Neutrophil (primary cell): Measurements from ENCODE around the gene APOC3.
"Not testable (repeated sequence)": the region's sequence is repeated elsewhere in the genome, so short reads cannot be mapped to it uniquely, and the experiment has no call there.

ENCODE experiments used
- H3K27ac ChIP-seq: fragments of 200-600 bp; sonication (generic); 2 replicates; pipeline ENCODE4 v1.5.1; 2016; ENCODE audit warnings: mild to moderate bottlenecking, moderate library complexity
- H3K27me3 ChIP-seq: fragments of 200-600 bp; sonication (generic); 2 replicates; pipeline ENCODE4 v1.6.0; 2016; ENCODE audit warnings: mild to moderate bottlenecking
- H3K36me3 ChIP-seq: fragments of 200-600 bp; sonication (generic); 2 replicates; pipeline ENCODE4 v1.5.1; 2017
- H3K4me1 ChIP-seq, 2 experiments: fragments of 200-600 bp in 1 of 2; sonication (generic) in 1 of 2; 1 replicate in 1 of 2; 2 replicates in 1 of 2; pipeline versions ENCODE4 v1.5.1 to v1.6.1; 2013 to 2016; ENCODE audit warnings: low read depth in 1 of 2, low read length in 1 of 2, mild to moderate bottlenecking in 1 of 2, moderate library complexity in 1 of 2; ENCODE audit not compliant: control insufficient read depth in 1 of 2, insufficient read depth in 1 of 2
- H3K4me3 ChIP-seq, 2 experiments: fragments of 200-600 bp in 1 of 2; sonication (generic) in 1 of 2; 1 replicate in 1 of 2; 2 replicates in 1 of 2; pipeline ENCODE4 v1.5.1; 2013 to 2016; ENCODE audit warnings: low read depth in 1 of 2, low read length in 1 of 2, mild to moderate bottlenecking in 1 of 2, moderate library complexity in 1 of 2
- H3K9me3 ChIP-seq: fragments of 200-600 bp; sonication (generic); 2 replicates; pipeline ENCODE4 v1.5.1; 2016
- TF ChIP-seq, protein P1 (sequence below): fragments of 200-600 bp; sonication (generic); IDR thresholded peaks from 2 replicates; pipeline ENCODE4 v1.5.1; 2016; ENCODE audit warnings: antibody characterized with exemption

The APOC3 gene

DNA sequence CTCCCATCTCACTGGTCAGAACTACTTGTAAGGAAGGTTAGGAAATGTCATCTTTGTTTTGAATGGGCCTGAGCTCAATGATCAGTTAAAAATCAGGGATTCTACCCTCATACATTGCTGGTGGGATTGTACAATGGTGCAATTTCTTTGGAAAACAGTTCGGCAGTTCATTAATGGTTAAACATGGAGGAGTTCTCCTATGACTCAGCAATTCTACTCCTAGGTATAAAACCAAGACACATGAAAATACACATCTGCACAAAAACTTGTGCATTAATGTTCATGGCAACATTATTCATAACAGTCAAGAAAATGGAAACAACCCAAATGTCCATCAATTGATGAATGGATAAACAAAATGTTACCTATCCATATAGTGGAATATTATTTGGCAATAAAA, 33.2 kb upstream of the APOC3 start:
- no peaks in the 10 kb centered on the region for H3K36me3 ChIP-seq
- H3K27me3 ChIP-seq, result no peaks in the 10 kb centered on the region
- peaks cover under 1% of the 10 kb centered on the region in 2 experiments for H3K4me1 ChIP-seq
- no peak overlapping the region for H3K27ac ChIP-seq
- no peak overlapping the region for H3K4me3 ChIP-seq
- TF ChIP-seq, protein P1, sequence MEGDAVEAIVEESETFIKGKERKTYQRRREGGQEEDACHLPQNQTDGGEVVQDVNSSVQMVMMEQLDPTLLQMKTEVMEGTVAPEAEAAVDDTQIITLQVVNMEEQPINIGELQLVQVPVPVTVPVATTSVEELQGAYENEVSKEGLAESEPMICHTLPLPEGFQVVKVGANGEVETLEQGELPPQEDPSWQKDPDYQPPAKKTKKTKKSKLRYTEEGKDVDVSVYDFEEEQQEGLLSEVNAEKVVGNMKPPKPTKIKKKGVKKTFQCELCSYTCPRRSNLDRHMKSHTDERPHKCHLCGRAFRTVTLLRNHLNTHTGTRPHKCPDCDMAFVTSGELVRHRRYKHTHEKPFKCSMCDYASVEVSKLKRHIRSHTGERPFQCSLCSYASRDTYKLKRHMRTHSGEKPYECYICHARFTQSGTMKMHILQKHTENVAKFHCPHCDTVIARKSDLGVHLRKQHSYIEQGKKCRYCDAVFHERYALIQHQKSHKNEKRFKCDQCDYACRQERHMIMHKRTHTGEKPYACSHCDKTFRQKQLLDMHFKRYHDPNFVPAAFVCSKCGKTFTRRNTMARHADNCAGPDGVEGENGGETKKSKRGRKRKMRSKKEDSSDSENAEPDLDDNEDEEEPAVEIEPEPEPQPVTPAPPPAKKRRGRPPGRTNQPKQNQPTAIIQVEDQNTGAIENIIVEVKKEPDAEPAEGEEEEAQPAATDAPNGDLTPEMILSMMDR, result no peak
- H3K9me3 ChIP-seq, result no peaks in the 10 kb centered on the region

DNA sequence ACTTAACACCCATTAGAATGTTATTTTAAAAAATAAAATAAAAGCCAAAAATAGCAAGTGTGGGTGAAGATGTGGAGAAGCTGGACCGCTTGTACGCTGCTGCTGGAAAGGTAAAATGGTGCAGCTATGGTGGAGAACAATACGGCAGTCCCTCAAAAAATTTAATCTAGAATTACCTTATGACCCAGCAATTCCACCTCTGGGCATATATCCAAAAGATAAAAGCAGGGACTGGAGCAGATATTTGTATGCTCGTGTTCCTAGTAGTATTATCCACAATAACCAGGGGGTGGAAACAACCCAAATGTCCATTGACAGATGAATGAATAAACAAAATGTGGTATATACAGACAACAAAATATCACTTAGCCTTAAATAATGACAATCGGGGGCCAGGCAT, 31.9 kb upstream of the APOC3 start:
- Histone ChIP-seq H3K27me3 (no peaks in the 10 kb centered on the region), H3K36me3 (no peaks in the 10 kb centered on the region), H3K9me3 (no peaks in the 10 kb centered on the region), H3K4me3 (no peak overlapping the region), H3K27ac (no peak overlapping the region), H3K4me1 (no peaks in the 10 kb centered on the region)
- TF ChIP-seq, protein P1, result no peak

DNA sequence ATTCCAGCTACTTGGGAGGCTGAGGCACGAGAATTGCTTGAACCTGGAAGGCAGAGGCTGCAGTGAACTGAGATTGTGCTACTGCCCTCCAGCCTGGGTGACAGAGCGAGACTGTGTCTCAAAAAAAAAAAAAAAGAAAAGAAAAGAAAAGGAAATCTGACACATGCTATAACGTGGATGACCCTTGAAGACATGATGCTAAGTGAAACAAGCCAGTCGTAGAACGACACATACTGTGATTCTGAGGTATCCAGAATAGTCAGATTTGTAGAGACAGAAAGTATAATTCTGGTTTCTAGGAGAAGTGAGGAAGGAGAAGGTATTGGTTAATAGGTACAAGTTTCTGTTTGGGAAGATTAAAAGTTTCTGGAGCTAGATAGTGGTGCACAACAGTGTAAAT, 31.3 kb upstream of the APOC3 start:
- no peaks in the 10 kb centered on the region for H3K4me1 ChIP-seq
- H3K36me3 ChIP-seq, result no peaks in the 10 kb centered on the region
- TF ChIP-seq, protein P1, result no peak
- H3K9me3 ChIP-seq, result no peaks in the 10 kb centered on the region
- no peak overlapping the region for H3K4me3 ChIP-seq
- H3K27ac ChIP-seq, result no peak overlapping the region
- no peaks in the 10 kb centered on the region for H3K27me3 ChIP-seq

DNA sequence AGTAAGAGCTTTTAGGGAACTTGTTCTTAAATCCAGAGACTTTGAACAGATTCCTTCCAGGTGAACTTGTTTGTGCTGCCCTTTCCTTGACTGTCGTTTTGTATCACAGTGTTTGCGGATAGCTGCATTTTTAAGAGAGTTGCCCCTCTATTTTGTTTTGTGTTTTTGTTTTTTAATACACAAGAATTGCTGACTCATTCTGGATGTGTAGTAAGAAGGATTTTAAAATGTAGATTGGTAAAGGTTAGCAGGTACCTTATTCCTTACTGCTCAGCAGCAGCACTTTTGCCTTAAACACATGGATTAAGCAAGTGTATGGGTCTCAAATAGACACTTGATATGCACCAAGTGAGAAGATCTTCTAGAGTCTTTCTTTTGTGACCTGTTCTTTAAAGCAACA, 29.1 kb upstream of the APOC3 start:
- Histone ChIP-seq H3K36me3 (no peaks in the 10 kb centered on the region), H3K4me1 (no peaks in the 10 kb centered on the region), H3K9me3 (no peaks in the 10 kb centered on the region), H3K27me3 (no peaks in the 10 kb centered on the region), H3K4me3 (no peak overlapping the region), H3K27ac (no peak overlapping the region)
- TF ChIP-seq, protein P1, result no peak

DNA sequence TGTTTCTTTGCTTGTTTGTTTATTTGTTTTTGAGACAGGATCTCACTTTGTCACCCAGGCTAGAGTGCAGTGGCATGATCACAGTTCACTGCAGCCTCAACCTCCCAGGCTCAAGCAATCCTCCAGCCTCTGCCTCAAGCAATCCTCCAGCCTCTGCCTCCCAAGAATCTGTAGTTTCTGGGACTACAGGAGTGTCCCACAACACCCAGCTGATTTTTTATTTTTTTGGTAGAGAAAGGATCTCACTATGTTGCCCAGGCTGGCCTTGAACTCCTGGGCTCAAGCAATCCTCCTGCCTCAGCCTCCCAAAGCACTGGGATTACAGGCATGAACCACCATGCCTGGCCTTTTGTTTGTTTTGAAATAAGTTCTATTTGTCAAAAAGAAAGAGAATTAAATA, 28.0 kb upstream of the APOC3 start:
- H3K27ac ChIP-seq, H3K36me3 ChIP-seq, H3K27me3 ChIP-seq, H3K4me1 ChIP-seq, H3K4me3 ChIP-seq, H3K9me3 ChIP-seq: not testable (repeated sequence)

DNA sequence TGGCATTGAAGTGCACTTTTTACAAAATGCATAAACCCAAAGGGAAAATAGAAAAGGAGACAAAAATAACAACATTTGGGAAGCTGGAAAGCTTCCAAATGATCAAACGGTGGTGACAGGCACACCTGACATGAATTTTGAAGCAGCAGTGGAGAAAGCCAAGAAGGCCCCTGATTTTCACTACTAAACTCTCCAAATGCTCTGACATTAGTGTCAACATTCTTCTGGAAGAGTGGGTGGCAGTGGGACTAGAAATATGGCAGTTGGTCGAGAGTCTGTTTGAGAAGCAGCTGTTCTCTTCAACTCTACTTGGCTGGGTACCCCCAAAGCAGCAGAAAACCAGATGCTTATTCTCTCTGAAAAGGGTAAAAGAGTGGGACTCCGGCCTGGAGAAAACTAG, 25.7 kb upstream of the APOC3 start:
- no peak overlapping the region for H3K4me3 ChIP-seq
- H3K27me3 ChIP-seq, result no peaks in the 10 kb centered on the region
- H3K9me3 ChIP-seq, result no peaks in the 10 kb centered on the region
- H3K4me1 ChIP-seq, result no peaks in the 10 kb centered on the region
- H3K27ac ChIP-seq, result no peak overlapping the region
- TF ChIP-seq, protein P1, result no peak
- no peaks in the 10 kb centered on the region for H3K36me3 ChIP-seq
